Adrenal gland (tissue), 12 donors: ENCODE data around the gene PARP8. TPM values are rescaled to one million over a fixed set of nuclear protein-coding genes. Genes with fewer than 3 reads are reported as not detected.

Source experiments
- DNase-seq, 7 donors: peaks; one replicate each; pipeline ENCODE4 v3.0.0-alpha.2; 2019 to 2020
- H3K27ac ChIP-seq, 5 donors: fragments of 200-600 bp; sonication (generic) in 4 of 5; 1 replicate in 3 of 5; 2 replicates in 2 of 5; pipeline versions ENCODE4 v1.5.1 to v1.8.0; 2016 to 2020; ENCODE audit warnings: mild to moderate bottlenecking in 1 of 5
- H3K27me3 ChIP-seq: fragments of 200-600 bp; 2 replicates; pipeline ENCODE4 v1.8.0; 2021
- H3K36me3 ChIP-seq, 2 donors: fragments of 200-600 bp; replicated peaks in 1 of 2; 1 replicate in 1 of 2; 2 replicates in 1 of 2; pipeline versions ENCODE4 v1.5.1 to v1.8.0; 2018 to 2022
- H3K4me1 ChIP-seq, 2 donors: fragments of 200-600 bp; replicated peaks in 1 of 2; 1 replicate in 1 of 2; 2 replicates in 1 of 2; pipeline versions ENCODE4 v1.5.1 to v1.8.0; 2018 to 2021
- H3K4me3 ChIP-seq, 4 donors: fragments of 200-600 bp; sonication (generic) in 3 of 4; one replicate each; pipeline ENCODE4 v1.5.1; 2016 to 2018
- H3K9me3 ChIP-seq, 3 donors: fragments of 200-600 bp; sonication (generic) in 1 of 3; replicated peaks in 1 of 3; 1 replicate in 2 of 3; 2 replicates in 1 of 3; pipeline versions ENCODE4 v1.5.1 to v1.8.0; 2016 to 2021
- POLR2A ChIP-seq, 2 donors: fragments of 450-650 bp; IDR thresholded peaks; one replicate each; pipeline ENCODE4 v1.6.1; 2017; ENCODE audit warnings: antibody characterized with exemption in 2 of 2, mild to moderate bottlenecking in 2 of 2, moderate library complexity in 1 of 2
- WGBS, 4 donors: extraction: QIAGEN DNeasy Blood & Tissue Kit in 2 of 4; methylation state at CpG; one replicate each; pipeline versions ENCODE4 v1.1.5 to v1.1.7; 2013 to 2017; 5-methylcytosine and 5-hydroxymethylcytosine counted together
- intact Hi-C, 2 donors: fragments of 100-400 bp; cut with DNase I; formaldehyde crosslinking; loops; one replicate each; pipeline versions ENCODE4 v1.14.1 to v1.15.0; 2022 to 2023
- polyA plus RNA-seq, 3 donors: library from polyadenylated mRNA; stranded (reverse); fragments of 200-250 nt in 2 of 3; fragments of 350-450 nt in 1 of 3; fragmentation: Illumina TruSeq in 1 of 3; extraction: RNeasy Lipid Tissue Mini Kit (QIAGEN cat#74804) in 1 of 3; gene quantifications; one replicate each; pipeline ENCODE4 v1.2.3, GENCODE V29; 2013 to 2014
- total RNA-seq, 9 donors: library from RNA; depleted of rRNA in 4 of 9; stranded (reverse); fragments of >200 nt in 4 of 9; fragments of 120-200 nt in 1 of 9; fragmentation: NEBNext Ultra II Directional in 1 of 9; extraction: Animal tissue kit (Norgen Biotek cat#: 25700) in 1 of 9; gene quantifications; one replicate each; pipeline versions ENCODE4 v1.1.0 to v1.2.4, GENCODE V29; 2013 to 2023
- TF ChIP-seq, protein P1 (sequence below), 6 experiments: fragments of 450-650 bp in 4 of 6; fragments of 200-600 bp in 2 of 6; sonication (generic) in 1 of 6; IDR thresholded peaks; 1 replicate in 5 of 6; 2 replicates in 1 of 6; pipeline versions ENCODE4 v1.5.1 to v1.8.0; 2016 to 2021; ENCODE audit warnings: antibody characterized with exemption in 6 of 6, mild to moderate bottlenecking in 2 of 6, moderate library complexity in 1 of 6
- donor health status: healthy with polysubstance abuse.
- donor health status: Bipolar disorder and iron deficiency.
- donor health status: DM: yes; HTN: yes; CAD: no.
- donor health status: DM: no; HTN: no; CAD: no.
- donor health status: DM: no; HTN: no; CAD: no.
- donor health status: DM: yes; HTN: yes; CAD: no.

The PARP8 gene
- total and polyA plus RNA-seq, 12 donors = 7.5 to 41.8 (median 24.0) TPM

- intact Hi-C loops = no loop called here
Measured at GRCh38 chr5:50846261-50846660, 179.8 kb downstream of the PARP8 start.

GRCh38 chr5:50849554-50849953 lies 183.1 kb downstream of the PARP8 start:
- Histone ChIP-seq H3K4me1 (no peaks in the 10 kb centered on the region), H3K27ac (no peak overlapping the region), H3K4me3 (no peak overlapping the region), H3K36me3 (no peaks in the 10 kb centered on the region), H3K9me3 (no peaks in the 10 kb centered on the region), H3K27me3 (no peaks in the 10 kb centered on the region)
- WGBS, 4 donors = 87 to 90% (median 89%) methylated on average over 3 of the region's 3 CpGs
- intact Hi-C loops = no loop called here
- no peak for DNase-seq
- no peak for TF ChIP-seq POLR2A (IDR thresholded peaks at IDR 0.05)
- TF ChIP-seq, protein P1, sequence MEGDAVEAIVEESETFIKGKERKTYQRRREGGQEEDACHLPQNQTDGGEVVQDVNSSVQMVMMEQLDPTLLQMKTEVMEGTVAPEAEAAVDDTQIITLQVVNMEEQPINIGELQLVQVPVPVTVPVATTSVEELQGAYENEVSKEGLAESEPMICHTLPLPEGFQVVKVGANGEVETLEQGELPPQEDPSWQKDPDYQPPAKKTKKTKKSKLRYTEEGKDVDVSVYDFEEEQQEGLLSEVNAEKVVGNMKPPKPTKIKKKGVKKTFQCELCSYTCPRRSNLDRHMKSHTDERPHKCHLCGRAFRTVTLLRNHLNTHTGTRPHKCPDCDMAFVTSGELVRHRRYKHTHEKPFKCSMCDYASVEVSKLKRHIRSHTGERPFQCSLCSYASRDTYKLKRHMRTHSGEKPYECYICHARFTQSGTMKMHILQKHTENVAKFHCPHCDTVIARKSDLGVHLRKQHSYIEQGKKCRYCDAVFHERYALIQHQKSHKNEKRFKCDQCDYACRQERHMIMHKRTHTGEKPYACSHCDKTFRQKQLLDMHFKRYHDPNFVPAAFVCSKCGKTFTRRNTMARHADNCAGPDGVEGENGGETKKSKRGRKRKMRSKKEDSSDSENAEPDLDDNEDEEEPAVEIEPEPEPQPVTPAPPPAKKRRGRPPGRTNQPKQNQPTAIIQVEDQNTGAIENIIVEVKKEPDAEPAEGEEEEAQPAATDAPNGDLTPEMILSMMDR (IDR thresholded peaks at IDR 0.05) = no peak

More at GRCh38 chr5:50846261-50846660, 179.8 kb downstream of the PARP8 start:
- no peak for TF ChIP-seq POLR2A (IDR thresholded peaks at IDR 0.05)
- TF ChIP-seq, protein P1 (IDR thresholded peaks at IDR 0.05) = no peak
- H3K4me3 ChIP-seq = no peak overlapping the region
- 86 to 92% (median 91%) methylated on average over 2 of the region's 2 CpGs for WGBS, 4 donors
- DNase-seq = no peak
- no peaks in the 10 kb centered on the region for H3K4me1 ChIP-seq
- no peaks in the 10 kb centered on the region for H3K27me3 ChIP-seq
- H3K36me3 ChIP-seq = no peaks in the 10 kb centered on the region
- H3K9me3 ChIP-seq = peaks cover 0 to 4% (median 0%) of the 10 kb centered on the region in 3 donors
- H3K27ac ChIP-seq = no peak overlapping the region

- H3K27me3 ChIP-seq = no peaks in the 10 kb centered on the region
- intact Hi-C loops = no loop called here
- TF ChIP-seq, protein P1 (IDR thresholded peaks at IDR 0.05) = no peak
- TF ChIP-seq POLR2A (IDR thresholded peaks at IDR 0.05) = no peak
- no peak overlapping the region for H3K4me3 ChIP-seq
- peak in 5 of 7 donors; percentile 18 to 57 (median 23) for DNase-seq
- 62 to 80% (median 66%) methylated on average over 3 to 4 of the region's 4 CpGs for WGBS, 4 donors
- no peak overlapping the region for H3K27ac ChIP-seq
- H3K4me1 ChIP-seq = no peaks in the 10 kb centered on the region
- no peaks in the 10 kb centered on the region for H3K36me3 ChIP-seq
- no peaks in the 10 kb centered on the region for H3K9me3 ChIP-seq
Measured at GRCh38 chr5:50853151-50853550, 186.7 kb downstream of the PARP8 start.

DNA sequence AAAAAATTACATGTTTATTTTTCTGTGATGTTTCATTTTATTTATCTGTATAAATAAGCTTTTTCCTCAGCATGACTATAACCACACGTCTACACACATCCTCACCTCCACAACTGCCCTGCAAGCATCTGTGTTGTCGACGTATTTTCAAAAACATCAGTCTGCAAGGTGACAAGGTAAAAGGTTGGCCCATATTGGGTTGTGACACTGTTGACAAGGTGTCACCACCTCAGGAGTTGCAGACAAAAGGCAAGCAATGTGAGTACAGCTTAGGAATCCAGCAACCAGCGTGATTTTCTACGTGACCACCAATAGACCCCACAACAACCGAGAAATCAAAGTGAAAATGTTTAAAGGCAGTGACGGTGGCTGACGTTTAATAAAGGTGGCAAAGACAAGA lies 187.6 kb downstream of the PARP8 start:
- DNase-seq = no peak
- 83 to 87% (median 85%) methylated on average over 8 of the region's 8 CpGs for WGBS, 4 donors

GRCh38 chr5:50855001-50855400 lies 188.6 kb downstream of the PARP8 start:
- intact Hi-C loops = no loop called here
- no peak for TF ChIP-seq POLR2A (IDR thresholded peaks at IDR 0.05)
- TF ChIP-seq, protein P1 (IDR thresholded peaks at IDR 0.05) = no peak
- H3K36me3 ChIP-seq = no peaks in the 10 kb centered on the region
- H3K27me3 ChIP-seq = peaks cover 7% of the 10 kb centered on the region
- H3K4me1 ChIP-seq = no peaks in the 10 kb centered on the region
- DNase-seq = no peak
- no peaks in the 10 kb centered on the region for H3K9me3 ChIP-seq
- no peak overlapping the region for H3K4me3 ChIP-seq
- H3K27ac ChIP-seq = no peak overlapping the region
- 70 to 88% (median 77%) methylated on average over 1 of the region's 1 CpG for WGBS, 4 donors

More for the DNA sequence above, 187.6 kb downstream of the PARP8 start:
- Histone ChIP-seq H3K27ac (no peak overlapping the region), H3K36me3 (no peaks in the 10 kb centered on the region), H3K4me1 (no peaks in the 10 kb centered on the region), H3K27me3 (peaks cover 7% of the 10 kb centered on the region), H3K4me3 (no peak overlapping the region), H3K9me3 (no peaks in the 10 kb centered on the region)
- intact Hi-C loops = no loop called here
- TF ChIP-seq POLR2A (IDR thresholded peaks at IDR 0.05) = no peak
